ENCODE results near the gene PRR13. TPM values are rescaled to one million over a fixed set of nuclear protein-coding genes. Genes with fewer than 3 reads are reported as not detected.
A peak's percentile ranks its signal among the peaks of the same experiment; 100 is the strongest.
"Not testable (repeated sequence)": the region's sequence is repeated elsewhere in the genome, so short reads cannot be mapped to it uniquely, and the experiment has no call there.

Gene PRR13
- total and polyA plus RNA-seq, 8 donors = 44.3 to 437 (median 164) TPM

- no peaks in the 10 kb centered on the region for H3K27me3 ChIP-seq
- H3K27ac ChIP-seq = no peak overlapping the region
- 83 to 92% (median 90%) methylated on average over 3 to 5 of the region's 5 CpGs for WGBS, 5 donors
- H3K4me3 ChIP-seq = no peak overlapping the region
- no peak for DNase-seq
- no peak for TF ChIP-seq CTCF (IDR thresholded peaks at IDR 0.05)
- TF ChIP-seq EP300 (IDR thresholded peaks at IDR 0.05) = no peak
- TF ChIP-seq POLR2AphosphoS5 (IDR thresholded peaks at IDR 0.05) = no peak
- TF ChIP-seq POLR2A (IDR thresholded peaks at IDR 0.05) = no peak
- intact Hi-C loops (cut with DNase I; ENCODE audit: low total_unique reads) = no loop called here
- H3K9me3 ChIP-seq = no peaks in the 10 kb centered on the region
- no peaks in the 10 kb centered on the region for H3K36me3 ChIP-seq
- H3K4me1 ChIP-seq = no peaks in the 10 kb centered on the region
Observed at GRCh38 chr12:53430116-53430515, 11.4 kb upstream of the PRR13 start.

- intact Hi-C loops (cut with DNase I; ENCODE audit: low total_unique reads) = no loop called here
- H3K27ac ChIP-seq = no peak overlapping the region
- no peak for DNase-seq
Observed at GRCh38 chr12:53431187-53431586, 10.3 kb upstream of the PRR13 start.

GRCh38 chr12:53435326-53435725 lies 6.2 kb upstream of the PRR13 start:
- peak in 1 of 2 donors; percentile 23 for DNase-seq
- H3K27me3 ChIP-seq; H3K27ac ChIP-seq; intact Hi-C loops (cut with DNase I; ENCODE audit: low total_unique reads); H3K36me3 ChIP-seq; H3K9me3 ChIP-seq; H3K4me3 ChIP-seq; H3K4me1 ChIP-seq: not testable (repeated sequence)
- 92 to 97% (median 93%) methylated on average over 9 of the region's 9 CpGs for WGBS, 5 donors

More at GRCh38 chr12:53431187-53431586, 10.3 kb upstream of the PRR13 start:
- H3K4me3 ChIP-seq = no peak overlapping the region
- H3K36me3 ChIP-seq = no peaks in the 10 kb centered on the region
- no peak for TF ChIP-seq POLR2AphosphoS5 (IDR thresholded peaks at IDR 0.05)
- TF ChIP-seq CTCF (IDR thresholded peaks at IDR 0.05) = no peak
- no peak for TF ChIP-seq EP300 (IDR thresholded peaks at IDR 0.05)
- no peak for TF ChIP-seq POLR2A (IDR thresholded peaks at IDR 0.05)
- H3K4me1 ChIP-seq = no peaks in the 10 kb centered on the region
- WGBS, 5 donors = 70 to 86% (median 80%) methylated on average over 7 of the region's 7 CpGs
- no peaks in the 10 kb centered on the region for H3K27me3 ChIP-seq
- H3K9me3 ChIP-seq = no peaks in the 10 kb centered on the region

- H3K27me3 ChIP-seq; H3K9me3 ChIP-seq; H3K4me3 ChIP-seq; H3K27ac ChIP-seq; DNase-seq; intact Hi-C loops (cut with DNase I; ENCODE audit: low total_unique reads): not testable (repeated sequence)
- Histone ChIP-seq H3K36me3 (peaks cover 0 to 10% (median 10%) of the 10 kb centered on the region in 4 donors), H3K4me1 (peaks cover 13 to 34% (median 28%) of the 10 kb centered on the region in 4 donors)
Observed at GRCh38 chr12:53439582-53439981, 2.0 kb upstream of the PRR13 start.

GRCh38 chr12:53443955-53444354 lies 2.4 kb downstream of the PRR13 start:
- WGBS, 5 donors = 35 to 65% (median 52%) methylated on average over 4 of the region's 4 CpGs
- Histone ChIP-seq H3K27me3 (no peaks in the 10 kb centered on the region), H3K9me3 (no peaks in the 10 kb centered on the region), H3K36me3 (peaks cover 14 to 54% (median 53%) of the 10 kb centered on the region in 4 donors), H3K4me1 (peaks cover 27 to 49% (median 42%) of the 10 kb centered on the region in 4 donors), H3K27ac (peak overlapping the region; percentile 61 to 96 (median 92)), H3K4me3 (peak overlapping the region in 2 of 4 donors; percentile 69 to 77)
- DNase-seq = peak; percentile 49 to 67
- TF ChIP-seq POLR2A (IDR thresholded peaks at IDR 0.05) (no peak), EP300 (IDR thresholded peaks at IDR 0.05) (no peak), POLR2AphosphoS5 (IDR thresholded peaks at IDR 0.05) (peak in 2 of 3 donors; percentile 57 to 68), CTCF (IDR thresholded peaks at IDR 0.05) (no peak)
- intact Hi-C loops (cut with DNase I; ENCODE audit: low total_unique reads) = no loop called here

GRCh38 chr12:53444593-53445325 lies 3.2 kb downstream of the PRR13 start:
- DNase-seq = not testable (repeated sequence)
- peak overlapping the region in 3 of 4 donors; percentile 16 to 69 (median 17) for H3K4me3 ChIP-seq

More at GRCh38 chr12:53444593-53445325, 3.2 kb downstream of the PRR13 start:
- intact Hi-C loops (cut with DNase I; ENCODE audit: low total_unique reads); H3K9me3 ChIP-seq; H3K27me3 ChIP-seq: not testable (repeated sequence)
- Histone ChIP-seq H3K4me1 (peaks cover 27 to 49% (median 42%) of the 10 kb centered on the region in 4 donors), H3K36me3 (peaks cover 14 to 56% (median 54%) of the 10 kb centered on the region in 4 donors), H3K27ac (peak overlapping the region; percentile 61 to 96 (median 92))
- 79 to 89% (median 81%) methylated on average over 11 of the region's 11 CpGs for WGBS, 5 donors
